Gastroesophageal sphincter (tissue), 3 donors: ENCODE results near the gene EHMT1.

Experiments used
- EP300 ChIP-seq: sonication (generic); formaldehyde crosslinking; IDR thresholded peaks from one replicate; pipeline ENCODE4 v1.6.1; 2017; ENCODE audit warnings: antibody characterized with exemption, mild to moderate bottlenecking
- POLR2A ChIP-seq, 2 donors: fragments of 450-650 bp; IDR thresholded peaks; one replicate each; pipeline ENCODE4 v1.6.1; 2017; ENCODE audit warnings: antibody characterized with exemption in 2 of 2, mild to moderate bottlenecking in 2 of 2, moderate library complexity in 1 of 2
- POLR2AphosphoS5 ChIP-seq: sonication (generic); formaldehyde crosslinking; IDR thresholded peaks from one replicate; pipeline ENCODE4 v1.6.1; 2017; ENCODE audit warnings: antibody characterized with exemption
- TF ChIP-seq, protein P1 (sequence below), 4 experiments: fragments of 200-600 bp in 2 of 4; fragments of 450-650 bp in 2 of 4; sonication (generic) in 1 of 4; IDR thresholded peaks; one replicate each; pipeline ENCODE4 v1.5.1; 2017 to 2019; ENCODE audit warnings: antibody characterized with exemption in 4 of 4, mild to moderate bottlenecking in 2 of 4, moderate library complexity in 2 of 4

DNA sequence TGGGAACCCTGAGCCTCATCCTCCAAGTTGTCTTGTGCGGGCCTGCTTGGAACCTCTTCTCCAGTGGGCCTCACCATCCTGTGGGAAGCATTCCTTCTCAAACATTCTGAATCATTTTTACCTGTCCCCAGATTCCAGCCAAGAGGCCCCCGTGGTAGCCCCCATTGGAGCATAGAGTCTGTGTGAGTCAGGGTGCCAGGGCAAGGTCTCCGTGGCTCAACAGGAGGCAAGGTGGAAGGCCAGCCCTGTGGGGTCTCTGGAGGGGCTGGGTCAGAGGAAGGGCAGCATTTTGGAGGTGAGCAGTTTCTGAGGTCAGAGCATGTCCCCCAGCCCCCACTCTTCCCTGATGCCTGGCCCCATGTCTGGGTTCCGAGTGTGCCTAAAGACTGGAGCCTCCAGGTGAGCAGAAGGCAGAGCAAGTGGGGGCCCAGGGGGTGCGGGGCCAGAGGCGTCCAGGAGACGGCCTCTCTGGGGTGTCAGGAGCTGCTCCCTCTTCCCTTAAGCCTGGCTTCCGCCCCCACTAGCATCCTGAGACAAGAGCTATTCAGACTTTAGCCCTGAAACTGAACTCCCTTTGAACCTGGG, 260.9 kb downstream of the EHMT1 start:
- no peak for TF ChIP-seq POLR2A (IDR thresholded peaks at IDR 0.05)
- TF ChIP-seq, protein P1, sequence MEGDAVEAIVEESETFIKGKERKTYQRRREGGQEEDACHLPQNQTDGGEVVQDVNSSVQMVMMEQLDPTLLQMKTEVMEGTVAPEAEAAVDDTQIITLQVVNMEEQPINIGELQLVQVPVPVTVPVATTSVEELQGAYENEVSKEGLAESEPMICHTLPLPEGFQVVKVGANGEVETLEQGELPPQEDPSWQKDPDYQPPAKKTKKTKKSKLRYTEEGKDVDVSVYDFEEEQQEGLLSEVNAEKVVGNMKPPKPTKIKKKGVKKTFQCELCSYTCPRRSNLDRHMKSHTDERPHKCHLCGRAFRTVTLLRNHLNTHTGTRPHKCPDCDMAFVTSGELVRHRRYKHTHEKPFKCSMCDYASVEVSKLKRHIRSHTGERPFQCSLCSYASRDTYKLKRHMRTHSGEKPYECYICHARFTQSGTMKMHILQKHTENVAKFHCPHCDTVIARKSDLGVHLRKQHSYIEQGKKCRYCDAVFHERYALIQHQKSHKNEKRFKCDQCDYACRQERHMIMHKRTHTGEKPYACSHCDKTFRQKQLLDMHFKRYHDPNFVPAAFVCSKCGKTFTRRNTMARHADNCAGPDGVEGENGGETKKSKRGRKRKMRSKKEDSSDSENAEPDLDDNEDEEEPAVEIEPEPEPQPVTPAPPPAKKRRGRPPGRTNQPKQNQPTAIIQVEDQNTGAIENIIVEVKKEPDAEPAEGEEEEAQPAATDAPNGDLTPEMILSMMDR (IDR thresholded peaks at IDR 0.05), result no peak
- TF ChIP-seq POLR2AphosphoS5, result no peak
- TF ChIP-seq EP300, result no peak
